DMS53 treated with DMSO at 0.1 percent for 48 hours (cell line): ENCODE results near the gene RAB30.

Experiments used
- DNase-seq: peaks from one replicate; lab custom pipeline; 2025; ENCODE audit not compliant: unreplicated experiment; lab: John Stamatoyannopoulos, UW

The RAB30 gene

DNA sequence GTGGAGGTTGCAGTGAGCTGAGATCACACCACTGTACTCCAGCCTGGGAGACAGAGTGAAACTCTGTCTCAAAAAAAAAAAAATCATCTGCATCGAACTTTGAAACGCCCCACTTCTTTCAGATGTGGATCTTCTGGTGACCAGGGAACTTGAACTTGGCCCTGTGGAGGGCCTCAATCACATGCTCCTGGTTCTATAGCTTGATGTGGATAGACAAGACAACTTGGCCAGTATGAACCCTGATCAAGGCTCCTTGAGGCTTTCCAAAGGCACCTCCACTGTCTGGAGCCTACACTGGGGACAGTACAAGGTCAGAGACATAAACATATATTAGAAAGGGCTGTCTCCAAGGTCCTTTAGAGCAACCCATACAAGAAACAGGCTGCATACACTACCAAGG, 30.6 kb downstream of the RAB30 start:
- DNase-seq, result no peak

DNA sequence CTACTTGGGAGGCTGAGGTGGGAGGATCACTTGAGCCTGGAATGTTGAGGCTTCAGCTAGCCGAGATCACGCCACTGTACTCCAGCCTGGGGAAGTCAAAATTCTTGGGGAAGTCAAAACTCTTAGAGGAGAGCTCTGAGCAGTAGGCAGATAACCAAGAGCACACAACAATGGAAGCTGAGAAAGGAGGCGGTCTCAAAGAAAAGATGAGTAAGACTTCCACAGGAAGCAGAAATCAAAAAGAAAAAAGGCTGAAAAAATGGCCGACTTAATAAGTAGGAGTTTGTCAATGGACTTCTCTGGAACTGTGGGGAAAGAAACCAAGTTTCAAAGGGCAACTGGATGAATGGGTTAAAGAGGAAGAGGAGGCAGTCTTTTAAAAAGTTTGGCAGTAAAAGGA, 32.1 kb downstream of the RAB30 start:
- DNase-seq, result no peak

DNA sequence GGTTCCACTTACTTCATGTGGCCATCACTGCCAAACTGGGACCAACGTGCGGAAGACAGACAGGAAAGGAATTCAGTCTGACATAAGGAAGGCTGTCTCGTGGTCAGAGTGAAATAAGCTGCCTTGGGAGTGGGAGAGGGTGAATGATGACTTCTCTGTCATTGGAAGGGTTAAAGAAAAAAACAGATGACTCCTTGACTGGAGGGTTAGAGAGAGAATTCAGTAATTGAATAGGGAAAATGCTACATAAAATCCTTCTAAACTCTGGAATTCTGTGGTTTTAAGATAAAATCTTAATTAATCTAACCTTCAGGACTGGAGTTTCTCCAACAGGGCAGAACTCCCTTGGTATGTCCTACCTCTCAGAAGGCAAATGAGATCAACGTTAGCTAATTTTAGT, 33.8 kb downstream of the RAB30 start:
- DNase-seq, result no peak

DNA sequence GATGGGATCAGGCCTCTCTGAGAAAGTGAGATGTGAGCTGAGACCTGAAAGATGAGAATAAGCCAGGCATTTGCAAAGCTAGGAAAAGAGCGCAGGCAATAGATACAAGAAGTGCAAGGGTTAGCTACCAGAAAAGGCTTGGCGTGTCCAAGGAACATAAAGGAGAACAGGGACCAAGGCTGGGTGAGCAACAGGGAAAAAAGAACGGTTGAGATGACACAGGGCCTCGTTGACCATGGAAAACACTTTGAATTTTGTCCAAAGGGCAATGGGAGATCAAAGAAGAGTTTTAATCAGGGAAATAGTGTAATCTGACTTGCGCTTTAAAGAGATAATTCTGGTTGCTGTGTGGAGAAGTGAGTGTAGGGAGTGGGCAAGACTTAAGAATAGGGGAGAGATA, 35.0 kb downstream of the RAB30 start:
- no peak for DNase-seq

DNA sequence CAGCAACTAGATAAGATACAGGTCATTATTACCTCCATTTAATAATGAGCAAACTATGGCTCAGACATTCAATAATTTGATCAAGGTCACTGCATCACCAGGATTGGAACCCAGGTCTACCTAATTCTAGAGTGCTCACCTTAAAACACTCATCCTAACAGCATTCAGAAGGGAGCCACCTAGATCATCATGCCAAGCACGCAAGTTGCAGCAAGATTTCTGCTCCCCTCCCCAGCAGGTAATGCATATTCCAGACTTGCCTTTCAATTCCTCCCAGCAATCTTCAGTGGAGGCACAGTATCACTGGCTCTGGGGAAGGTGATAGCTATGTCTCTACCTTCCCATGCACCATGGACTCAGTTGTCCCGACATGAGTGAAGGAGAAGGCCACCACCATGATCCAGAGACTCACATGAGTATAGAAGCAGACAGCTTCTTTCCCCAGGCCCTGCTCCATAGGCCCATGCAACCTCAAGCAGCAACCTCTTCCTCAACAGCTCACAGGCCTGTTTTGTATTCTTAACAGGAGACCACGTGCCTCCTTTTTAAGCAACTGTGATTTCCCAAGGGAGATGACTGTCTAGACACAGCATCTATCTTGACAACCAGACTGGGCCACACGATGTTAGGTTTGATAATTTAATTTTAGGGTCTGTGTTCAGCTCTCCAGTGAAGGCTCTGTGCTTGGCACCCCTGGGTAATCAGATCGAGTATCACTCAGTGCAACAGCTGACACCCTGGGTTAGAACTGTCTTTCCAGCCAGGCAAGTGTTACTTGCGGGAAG, 36.4 kb downstream of the RAB30 start:
- no peak for DNase-seq

DNA sequence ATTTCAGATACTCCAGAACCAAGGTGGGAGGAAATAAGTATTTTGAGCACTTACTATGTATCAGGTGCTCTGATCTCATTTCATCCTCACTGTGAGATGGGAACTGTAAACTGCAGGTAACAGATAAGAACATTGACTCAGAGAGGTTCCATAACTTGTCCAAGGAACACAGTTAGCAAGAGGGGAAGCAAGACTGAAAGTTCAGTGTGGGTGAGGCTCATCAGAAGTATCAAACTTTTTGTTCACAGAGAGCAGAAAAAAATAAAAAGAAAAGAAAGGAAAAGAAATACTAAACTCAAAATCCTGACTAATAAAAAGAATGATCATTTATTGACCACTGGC, 37.1 kb downstream of the RAB30 start:
- no peak for DNase-seq

DNA sequence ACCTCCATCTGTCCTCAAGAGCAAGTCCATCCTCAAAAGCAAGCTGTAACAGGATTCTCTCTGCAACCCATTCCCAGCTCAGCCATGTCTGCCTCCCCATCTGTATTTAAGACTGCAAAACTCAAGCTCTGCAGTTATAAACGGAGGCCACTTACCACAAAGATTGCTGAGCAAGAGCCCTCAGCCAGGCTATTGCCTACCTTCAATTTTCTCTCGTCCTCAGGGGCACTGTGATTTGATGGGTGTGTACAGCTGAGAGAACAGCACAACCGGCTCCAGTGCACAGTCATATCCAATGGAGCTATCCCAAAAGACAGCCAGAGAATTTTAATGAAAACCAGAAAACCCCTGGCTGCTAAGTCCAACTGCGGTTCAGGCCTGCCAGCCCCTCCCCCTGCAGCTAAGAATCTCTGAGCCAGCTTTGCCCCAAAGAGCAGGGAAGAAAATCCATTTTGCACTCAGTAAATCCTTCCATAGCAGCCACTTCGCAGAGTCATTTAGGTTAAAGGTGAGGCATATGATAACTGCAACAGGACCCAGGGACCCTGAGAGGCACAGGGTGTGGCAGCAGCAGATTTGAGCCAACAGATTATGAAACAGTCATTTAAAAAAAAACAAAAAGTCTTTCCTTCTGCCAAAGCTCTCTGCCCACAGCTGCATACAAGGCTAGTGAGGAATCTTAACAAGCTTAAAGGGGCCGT, 37.6 kb downstream of the RAB30 start:
- DNase-seq, result peak; percentile 28

DNA sequence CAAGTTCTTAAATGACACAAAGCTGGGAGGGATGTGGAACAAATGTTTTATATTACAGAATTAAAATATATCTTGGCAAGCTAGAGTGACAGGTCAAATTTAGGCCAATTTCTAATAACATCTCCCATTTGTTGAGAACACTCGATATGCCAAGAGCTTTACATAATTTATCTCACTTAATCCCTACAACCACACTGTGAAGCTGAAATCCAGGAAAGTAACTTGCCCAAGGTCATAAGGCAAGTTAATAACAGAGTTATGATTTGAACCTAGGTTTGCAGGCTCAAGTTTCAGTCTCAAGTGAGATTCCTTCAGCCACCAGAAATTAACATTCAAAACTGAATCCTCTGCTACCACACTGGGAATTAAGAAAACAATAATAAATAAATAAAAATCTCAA, 38.3 kb downstream of the RAB30 start:
- no peak for DNase-seq

DNA sequence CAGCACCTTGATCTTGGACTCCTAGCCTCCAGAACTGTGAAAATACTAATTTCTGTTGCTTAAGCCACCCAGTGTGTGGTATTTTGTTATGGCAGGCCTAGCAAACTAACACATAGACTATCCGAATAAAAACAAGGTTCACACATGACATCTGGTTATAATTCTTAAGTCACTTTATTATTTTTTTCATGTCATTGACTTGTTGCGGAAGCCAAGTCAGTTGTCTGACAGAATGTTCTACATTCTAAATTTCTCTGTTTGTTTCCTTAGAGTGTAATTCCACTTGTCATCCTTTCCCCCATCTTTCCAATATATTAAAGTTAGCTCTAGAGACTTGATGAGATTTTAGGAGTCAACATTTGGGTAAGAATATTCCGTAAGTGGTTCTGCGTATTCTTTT, 40.6 kb downstream of the RAB30 start:
- DNase-seq, result no peak

DNA sequence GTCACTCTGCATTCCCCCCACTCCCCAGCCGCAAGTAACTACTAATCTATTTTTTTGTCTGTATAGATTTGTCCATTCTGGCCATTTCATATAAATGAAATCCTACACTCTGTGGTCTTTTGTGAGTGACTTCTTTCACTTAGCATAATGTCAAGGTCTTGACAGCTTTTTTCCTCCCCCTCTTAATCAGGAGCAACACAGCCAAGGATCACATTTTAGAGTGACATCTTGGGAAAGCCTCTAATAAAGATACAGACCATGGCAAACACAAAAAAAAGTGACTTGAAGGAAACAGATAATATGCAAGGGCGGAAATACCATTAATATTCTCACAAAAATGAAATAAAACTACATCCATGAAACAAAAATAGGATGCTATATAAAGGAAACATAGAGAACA, 43.9 kb downstream of the RAB30 start:
- no peak for DNase-seq

DNA sequence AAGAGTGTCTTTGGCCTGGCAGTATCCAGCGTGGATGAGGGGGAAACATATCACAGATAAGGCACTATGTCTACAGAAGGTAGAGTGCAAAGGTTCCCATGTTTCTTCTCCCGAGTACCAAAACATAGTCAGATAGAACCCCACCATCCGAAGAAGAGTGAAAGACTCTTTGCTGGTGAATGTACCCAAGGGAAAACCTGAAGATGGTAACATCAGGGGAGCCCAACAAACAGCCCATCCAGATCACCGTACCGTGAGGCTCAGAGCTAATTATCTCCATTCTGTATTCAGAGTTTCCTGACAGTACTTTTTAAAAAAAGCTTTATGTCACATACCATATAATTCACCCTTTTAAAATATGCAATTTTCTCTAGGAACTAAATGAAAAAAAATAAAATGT, 44.4 kb downstream of the RAB30 start:
- DNase-seq, result no peak

DNA sequence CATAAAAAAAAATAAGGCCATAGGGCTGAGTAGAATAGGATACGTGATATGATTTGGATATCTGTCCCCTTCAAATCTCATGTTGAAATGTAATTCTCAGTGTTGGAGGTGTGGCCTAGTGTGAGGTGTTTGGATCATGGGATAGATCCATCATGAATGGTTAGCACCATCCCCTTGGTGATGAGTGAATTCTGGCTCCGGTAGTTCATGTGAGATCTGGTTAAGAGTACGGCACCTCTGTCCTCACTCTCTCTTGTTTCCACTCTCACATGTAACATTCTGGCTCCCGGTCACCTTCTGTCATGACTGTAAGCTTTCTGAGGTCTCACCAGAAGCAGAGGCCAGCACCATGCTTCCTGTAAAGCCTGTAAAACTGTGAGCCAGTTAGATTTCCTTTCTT, 45.5 kb downstream of the RAB30 start:
- no peak for DNase-seq

DNA sequence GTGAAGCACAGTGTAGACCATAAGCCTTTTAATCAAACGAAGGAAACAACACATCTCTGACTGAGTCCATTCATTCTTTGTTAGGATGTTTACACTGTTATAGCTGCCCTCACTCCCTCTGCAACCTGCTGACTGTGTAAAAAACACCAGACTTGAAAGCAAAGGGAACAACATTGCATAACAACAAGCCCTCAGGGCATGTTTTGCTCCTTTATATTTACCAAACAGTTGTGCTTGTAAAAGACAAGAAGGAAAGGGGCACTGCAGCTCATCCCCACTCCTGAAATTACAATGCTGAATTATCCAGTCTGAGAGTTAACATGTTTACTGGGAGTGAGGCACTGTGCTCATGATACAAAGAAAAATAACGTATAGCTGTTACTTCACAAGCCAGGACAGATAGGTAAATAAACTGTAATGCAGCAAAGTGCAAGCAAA, 46.4 kb downstream of the RAB30 start:
- peak; percentile 89 for DNase-seq

DNA sequence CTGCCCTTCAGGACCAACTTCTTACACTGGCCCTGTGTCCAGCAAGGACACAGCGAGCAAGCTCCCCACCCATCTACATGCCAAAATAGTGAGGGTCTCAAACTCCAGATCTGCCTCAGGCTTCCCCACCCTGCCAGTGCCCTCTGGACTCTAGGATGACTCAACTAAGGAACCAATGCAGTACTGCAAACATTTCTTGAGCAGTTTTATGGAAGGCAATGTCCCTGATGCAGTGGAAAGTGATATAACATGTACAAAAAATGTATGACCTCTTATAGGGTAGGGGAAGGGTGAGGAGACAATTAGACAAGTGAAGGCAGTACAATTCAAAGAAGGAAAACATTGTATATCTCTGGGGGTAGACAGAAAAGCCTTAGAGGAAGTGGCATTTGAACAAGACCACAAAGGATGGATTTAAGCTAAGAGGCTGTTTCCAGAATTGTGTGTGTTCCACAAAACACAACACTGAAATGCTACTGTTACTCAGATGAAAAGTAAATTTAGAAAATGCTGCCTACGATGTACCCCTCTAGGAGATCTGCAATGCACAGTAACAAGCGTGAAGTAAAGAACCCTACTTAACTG, 47.3 kb downstream of the RAB30 start:
- no peak for DNase-seq

DNA sequence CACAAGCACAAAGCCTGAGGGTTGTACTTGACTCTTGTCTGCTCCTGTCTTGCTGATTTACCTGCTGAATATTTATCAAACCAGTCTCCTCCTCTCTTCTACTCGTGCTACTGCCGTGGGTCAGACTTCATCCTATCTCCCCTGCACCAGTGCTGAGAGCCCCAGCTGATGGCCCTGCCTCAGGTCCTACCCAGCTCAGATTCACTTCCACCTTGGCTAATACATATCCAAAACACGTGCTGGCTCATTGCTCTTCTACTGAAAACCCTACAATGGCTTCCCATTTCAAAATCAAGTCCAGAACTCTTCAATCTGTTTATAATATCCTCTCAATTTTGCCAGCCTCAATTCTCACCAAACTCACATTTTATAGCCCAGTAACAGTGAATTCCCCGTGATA, 48.3 kb downstream of the RAB30 start:
- DNase-seq, result no peak

DNA sequence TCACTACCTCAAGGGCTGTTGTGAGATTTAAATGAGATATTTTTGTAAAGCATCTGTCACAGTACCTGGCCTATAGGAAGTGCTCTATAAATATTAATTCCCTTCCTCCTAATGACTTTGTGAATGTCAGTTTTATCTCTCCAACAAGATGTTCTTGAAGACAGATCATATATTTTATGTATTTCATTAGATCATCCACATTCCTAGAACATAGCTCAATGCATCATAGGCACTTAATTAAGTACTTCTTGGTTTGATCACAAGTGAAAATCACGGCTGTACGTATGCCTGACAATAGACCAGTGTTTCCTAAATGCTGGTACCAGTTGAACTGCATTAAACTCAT, 49.9 kb downstream of the RAB30 start:
- DNase-seq, result no peak

DNA sequence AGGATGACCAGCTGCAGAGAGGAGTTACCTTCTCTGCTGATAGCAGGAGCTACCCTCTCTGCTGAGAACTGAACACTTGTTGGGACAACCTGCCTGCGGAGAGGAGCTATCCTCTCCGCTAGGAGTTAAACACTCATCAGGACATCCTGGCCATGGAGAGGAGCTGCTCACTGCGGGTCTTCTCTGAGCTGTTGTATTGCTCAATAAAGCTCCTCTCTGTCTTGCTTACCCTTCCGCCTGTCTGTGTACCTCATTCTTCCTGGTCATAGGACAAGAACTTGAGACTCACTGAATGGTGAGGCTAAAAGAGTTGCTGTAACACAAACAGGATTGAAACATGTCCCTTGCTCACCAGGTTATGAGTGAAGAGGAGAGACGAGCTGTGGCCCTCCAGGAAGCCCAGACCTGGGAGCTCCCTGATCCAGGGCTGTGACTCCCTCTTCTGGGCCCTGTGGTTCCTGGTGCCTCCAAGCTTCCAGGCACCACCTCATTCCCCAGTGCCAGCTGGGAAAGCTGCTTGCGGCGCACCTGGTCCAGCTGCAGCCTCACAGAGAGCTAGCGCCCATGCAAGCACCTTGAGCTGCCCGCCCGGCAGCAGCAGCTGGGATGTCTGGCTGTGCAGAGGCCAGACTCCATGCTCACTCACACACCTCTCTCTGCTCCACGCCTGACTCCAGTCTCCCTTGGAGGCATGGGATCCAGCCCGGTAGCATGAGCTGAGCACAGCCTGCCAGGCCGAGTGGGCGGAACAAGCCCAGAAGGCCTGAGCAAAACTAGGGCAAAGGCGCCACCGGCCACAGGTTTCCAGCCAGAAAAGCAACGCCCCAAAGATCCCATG, 50.5 kb downstream of the RAB30 start:
- DNase-seq, result no peak

DNA sequence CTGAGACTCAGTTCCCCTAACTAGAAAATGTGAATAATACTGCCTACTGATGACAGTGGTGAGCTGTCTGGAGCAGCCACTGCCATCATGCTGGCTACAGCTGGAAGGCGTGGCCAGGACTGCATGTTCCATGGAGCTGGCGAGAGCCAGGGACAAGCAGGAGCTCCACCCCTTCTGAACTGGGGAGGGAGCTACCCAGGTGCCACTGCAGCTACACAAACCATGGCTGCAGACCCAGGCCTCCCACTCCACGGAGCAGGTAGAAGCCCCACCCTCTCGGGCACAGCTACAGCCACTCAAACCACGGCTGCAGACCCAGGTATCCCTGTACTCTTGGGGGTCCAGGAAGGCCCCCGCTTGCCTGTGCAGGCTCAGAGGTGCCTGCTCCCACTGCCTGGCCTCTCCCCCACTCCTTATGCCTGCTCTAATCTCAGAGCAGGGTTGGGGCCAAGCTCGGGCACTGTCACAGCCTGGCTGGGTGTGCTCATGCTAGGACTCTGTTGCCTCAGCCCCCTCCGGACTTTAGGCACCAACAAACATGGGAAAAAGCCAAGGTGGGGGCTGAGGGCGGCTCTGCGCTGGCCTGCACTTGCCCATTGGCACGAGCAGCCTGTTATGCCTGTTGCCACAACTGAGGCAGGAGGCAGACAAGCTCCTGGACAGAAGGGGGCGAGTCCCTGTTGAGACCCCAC, 51.7 kb downstream of the RAB30 start:
- DNase-seq, result no peak

DNA sequence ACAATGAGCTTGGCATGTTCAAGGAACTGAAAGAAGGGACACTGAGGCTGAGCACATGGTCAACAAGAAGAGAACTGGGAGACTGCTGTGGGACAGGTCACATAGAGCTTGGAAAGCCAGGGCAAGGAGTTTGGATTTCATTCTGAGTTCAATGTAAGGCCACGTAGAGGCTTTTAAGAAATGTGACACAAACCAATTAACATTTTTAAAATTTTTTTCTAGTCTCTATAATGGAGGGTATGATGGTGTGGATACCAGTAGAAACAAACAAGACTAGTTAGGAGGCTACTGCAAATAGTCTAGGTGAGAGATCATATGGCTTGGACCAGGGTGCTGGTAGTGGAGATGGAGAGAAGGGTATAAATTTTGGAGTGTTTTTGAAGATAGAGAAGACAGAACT, 56.7 kb downstream of the RAB30 start:
- DNase-seq, result no peak

DNA sequence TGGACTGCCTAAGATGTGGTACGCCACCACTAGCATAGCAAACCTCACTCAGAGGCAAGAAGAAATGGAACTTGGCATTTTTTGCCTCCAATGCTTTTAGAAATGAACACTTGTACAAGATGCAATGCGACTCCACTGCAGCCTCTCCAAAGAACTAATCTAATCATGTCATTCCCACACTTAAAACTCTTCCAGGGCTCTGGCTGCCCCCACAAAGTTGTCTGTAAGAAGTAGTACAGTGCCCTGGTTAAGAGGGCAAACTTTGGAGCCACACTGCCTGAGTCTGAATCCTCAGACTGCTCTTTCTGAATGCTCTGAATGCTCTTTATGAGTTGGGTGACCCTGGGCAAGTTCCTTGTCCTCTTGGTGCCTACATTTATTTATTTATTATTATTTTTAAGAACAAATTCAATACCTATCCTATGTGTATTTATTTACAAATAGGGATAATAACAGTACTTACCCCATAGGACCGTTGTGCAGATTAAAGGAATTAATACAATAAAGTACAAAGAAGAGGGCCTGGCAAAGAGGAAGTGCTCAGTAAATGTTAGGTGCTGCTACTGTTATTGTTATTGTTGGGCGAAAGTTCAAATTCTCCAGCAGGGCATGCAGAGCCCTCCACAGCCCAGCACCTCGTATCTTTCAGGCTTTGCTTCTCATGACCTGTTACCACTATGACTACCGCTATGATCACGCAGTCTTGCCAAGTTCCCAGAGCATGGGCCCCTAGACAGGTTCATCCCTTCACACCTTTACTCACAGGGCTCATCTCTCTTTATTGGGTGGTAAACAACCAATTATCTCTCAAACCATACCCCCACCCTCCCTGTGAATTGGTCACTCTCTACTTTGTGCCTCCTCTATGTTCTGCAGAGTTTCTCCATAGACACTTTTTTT, 59.3 kb downstream of the RAB30 start:
- DNase-seq, result no peak
